CD4-positive, alpha-beta memory T cell (primary cell): Measurements from ENCODE around the gene TNFRSF21. TPM values are rescaled to one million over a fixed set of nuclear protein-coding genes. Genes with fewer than 3 reads are reported as not detected.

Source experiments
- CTCF ChIA-PET: fragments of 350-600 bp; sonication (Branson Sonifier 250); formaldehyde crosslinking; loops from one replicate; lab custom pipeline; 2021; ENCODE audit warnings: inconsistent platforms; ENCODE audit not compliant: partially characterized antibody; lab: Charles Lee
- POLR2A ChIA-PET: fragments of 350-600 bp; sonication (Branson Sonifier 250); formaldehyde crosslinking; loops from one replicate; lab custom pipeline; 2021; ENCODE audit not compliant: partially characterized antibody; lab: Charles Lee
- DNase-seq, 5 donors: peaks; one replicate each; pipeline versions ENCODE4 v3.0.0 to v3.0.0-alpha.2; 2020 to 2022; ENCODE audit warnings: mixed read lengths in 1 of 5
- H3K27ac ChIP-seq: one replicate; pipeline ENCODE4 v1.7.0; 2013; ENCODE audit warnings: low read depth, low read length
- H3K27me3 ChIP-seq: 2 replicates; pipeline ENCODE4 v1.7.0; 2013; ENCODE audit warnings: mild to moderate bottlenecking, low read length, moderate library complexity; ENCODE audit not compliant: insufficient read depth
- H3K36me3 ChIP-seq: 2 replicates; pipeline ENCODE4 v1.7.0; 2013; ENCODE audit warnings: mild to moderate bottlenecking, low read length, moderate library complexity; ENCODE audit not compliant: insufficient read depth
- H3K4me1 ChIP-seq: 2 replicates; pipeline ENCODE4 v1.7.0; 2013; ENCODE audit warnings: mild to moderate bottlenecking, low read length, moderate library complexity; ENCODE audit not compliant: insufficient read depth
- H3K4me3 ChIP-seq, 2 donors: one replicate each; pipeline ENCODE4 v1.7.0; 2013; ENCODE audit warnings: low read length in 2 of 2, mild to moderate bottlenecking in 1 of 2
- H3K9me3 ChIP-seq, 2 donors: one replicate each; pipeline ENCODE4 v1.7.0; 2013; ENCODE audit warnings: low read length in 2 of 2, control low read depth in 1 of 2; ENCODE audit not compliant: control insufficient read depth in 1 of 2
- H3K27ac Mint-ChIP-seq, 7 donors: one replicate each; pipeline ENCODE4 v1.8.0; 2020 to 2021; ENCODE audit warnings: mixed read lengths in 7 of 7, mild to moderate bottlenecking in 6 of 7, inconsistent platforms in 3 of 7, moderate library complexity in 3 of 7
- H3K27me3 Mint-ChIP-seq, 2 donors: one replicate each; pipeline ENCODE4 v1.8.0; 2020 to 2021; ENCODE audit warnings: mixed read lengths in 2 of 2
- H3K36me3 Mint-ChIP-seq, 2 donors: one replicate each; pipeline ENCODE4 v1.8.0; 2020 to 2021; ENCODE audit warnings: mixed read lengths in 2 of 2, inconsistent platforms in 1 of 2, mild to moderate bottlenecking in 1 of 2
- H3K4me1 Mint-ChIP-seq, 4 donors: one replicate each; pipeline ENCODE4 v1.8.0; 2020 to 2021; ENCODE audit warnings: mixed read lengths in 4 of 4, mild to moderate bottlenecking in 1 of 4
- H3K4me3 Mint-ChIP-seq, 8 donors: one replicate each; pipeline ENCODE4 v1.8.0; 2020 to 2021; ENCODE audit warnings: mixed read lengths in 8 of 8, mild to moderate bottlenecking in 7 of 8, moderate library complexity in 6 of 8, inconsistent platforms in 3 of 8
- H3K9me3 Mint-ChIP-seq, 8 donors: one replicate each; pipeline ENCODE4 v1.8.0; 2020 to 2021; ENCODE audit warnings: mixed read lengths in 8 of 8, mild to moderate bottlenecking in 5 of 8, inconsistent platforms in 3 of 8, moderate library complexity in 1 of 8
- intact Hi-C: fragments of 100-400 bp; cut with micrococcal nuclease; formaldehyde crosslinking; loops from one replicate; pipeline ENCODE4 v1.15.1; 2023
- polyA plus RNA-seq, 2 donors: library from polyadenylated mRNA; unstranded; fragments of 300-500 nt; fragmentation: Illumina TruSeq; gene quantifications; one replicate each; pipeline ENCODE4 v1.2.3, GENCODE V29; 2021
- total RNA-seq, 2 experiments: library from RNA; stranded (reverse); gene quantifications; one replicate each; pipeline ENCODE4 v1.2.3, GENCODE V29; 2021

Gene TNFRSF21
- total and polyA plus RNA-seq, 4 experiments from 2014 or later, result 0.19 to 0.23 TPM; not detected in 2

DNA sequence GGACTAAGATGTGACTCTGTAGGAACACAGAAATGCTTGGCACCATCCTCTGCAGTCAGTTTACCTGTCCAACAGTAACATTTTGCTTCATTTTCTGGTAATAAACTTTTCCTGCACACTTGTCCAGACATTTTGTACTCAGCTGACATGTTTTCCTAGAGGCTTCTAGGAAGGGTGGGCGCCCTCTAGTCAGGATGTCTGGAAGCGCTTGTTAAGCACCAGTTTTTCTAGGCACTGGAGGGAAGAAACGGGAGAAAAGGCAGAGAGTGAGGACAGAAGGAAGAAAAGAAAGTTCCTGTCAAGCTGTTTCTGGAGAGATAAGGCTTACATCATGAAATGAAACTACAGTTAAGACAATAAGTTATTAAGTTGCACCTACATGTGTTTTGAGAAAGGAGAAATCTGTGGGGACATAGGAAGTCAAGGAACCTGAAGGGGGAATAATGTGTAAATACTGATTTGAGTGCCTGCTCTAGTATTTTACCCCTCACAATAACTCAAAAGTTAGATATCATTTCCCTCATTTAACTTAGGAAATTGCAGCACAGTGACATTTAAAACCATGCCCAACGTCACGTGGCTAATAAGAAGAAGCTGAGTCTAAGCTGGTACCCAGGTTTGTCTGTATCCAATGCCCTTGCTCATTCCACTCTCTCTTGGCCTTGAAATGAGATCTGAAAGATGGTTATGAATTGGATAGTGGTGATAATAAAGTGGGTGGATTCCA lies 42.7 kb upstream of the TNFRSF21 start:
- H3K4me1 Mint-ChIP-seq, result no peaks in the 10 kb centered on the region
- Histone ChIP-seq H3K27me3 (no peaks in the 10 kb centered on the region), H3K27ac (no peak overlapping the region), H3K4me3 (no peak overlapping the region), H3K36me3 (no peaks in the 10 kb centered on the region), H3K4me1 (no peaks in the 10 kb centered on the region), H3K9me3 (no peaks in the 10 kb centered on the region)
- H3K27ac Mint-ChIP-seq, result no peak overlapping the region
- no peak for DNase-seq
- peaks cover 0 to 2% (median 0%) of the 10 kb centered on the region in 8 donors for H3K9me3 Mint-ChIP-seq
- H3K36me3 Mint-ChIP-seq, result no peaks in the 10 kb centered on the region
- ChIA-PET CTCF (no interaction called here), POLR2A (no interaction called here)
- intact Hi-C loops, result no loop called here
- no peak overlapping the region for H3K4me3 Mint-ChIP-seq
- peaks cover 4 to 7% of the 10 kb centered on the region in 2 donors for H3K27me3 Mint-ChIP-seq

DNA sequence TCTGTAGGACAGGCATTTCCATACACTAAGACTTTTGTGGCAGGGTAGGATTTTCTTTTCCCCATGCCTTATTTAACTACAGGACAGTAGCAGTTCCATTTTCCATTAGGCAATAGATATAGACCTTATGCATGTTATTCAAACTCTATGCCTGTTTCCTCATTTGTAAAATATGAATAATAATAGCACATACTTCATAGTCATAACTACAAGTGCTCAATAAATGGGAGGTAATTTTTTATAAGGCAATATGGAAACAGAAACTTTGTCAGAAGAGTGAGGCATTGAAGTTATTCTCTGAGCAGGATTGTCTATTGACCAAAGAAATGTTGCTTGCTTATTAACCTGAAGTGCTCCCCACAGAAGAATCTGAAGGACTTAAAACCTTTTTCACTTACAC lies 41.9 kb upstream of the TNFRSF21 start:
- Histone ChIP-seq H3K4me1 (no peaks in the 10 kb centered on the region), H3K4me3 (no peak overlapping the region), H3K27me3 (no peaks in the 10 kb centered on the region), H3K27ac (no peak overlapping the region), H3K36me3 (no peaks in the 10 kb centered on the region), H3K9me3 (no peaks in the 10 kb centered on the region)
- Mint-ChIP-seq H3K4me3 (no peak overlapping the region), H3K4me1 (no peaks in the 10 kb centered on the region), H3K36me3 (no peaks in the 10 kb centered on the region), H3K27me3 (peaks cover 6% of the 10 kb centered on the region in 2 donors), H3K9me3 (peaks cover 0 to 2% (median 0%) of the 10 kb centered on the region in 8 donors), H3K27ac (no peak overlapping the region)
- ChIA-PET POLR2A (no interaction called here), CTCF (no interaction called here)
- intact Hi-C loops, result no loop called here
- no peak for DNase-seq

DNA sequence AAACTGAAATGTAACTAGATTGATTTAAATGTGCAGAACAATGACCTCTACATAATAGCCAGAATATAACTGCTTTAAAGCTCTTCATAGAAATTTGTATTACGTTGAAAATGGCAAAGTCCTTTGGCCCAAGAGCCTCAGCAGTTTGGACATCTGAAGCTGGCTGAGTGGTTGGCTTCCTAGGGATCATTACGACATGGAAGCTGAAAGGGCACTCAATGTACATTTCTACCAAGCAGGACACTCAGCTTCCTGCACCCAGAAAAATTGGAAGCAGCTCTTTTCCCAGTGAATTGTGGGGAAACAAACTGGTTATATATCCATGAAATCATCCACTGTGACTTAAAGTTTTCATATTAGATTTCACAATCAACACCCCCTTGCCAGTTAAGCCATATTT lies 40.2 kb upstream of the TNFRSF21 start:
- CTCF ChIA-PET, result no interaction called here
- no peak overlapping the region for H3K27ac Mint-ChIP-seq
- H3K36me3 ChIP-seq, result no peaks in the 10 kb centered on the region
- no peak overlapping the region for H3K4me3 Mint-ChIP-seq
- DNase-seq, result no peak
- H3K4me1 ChIP-seq, result no peaks in the 10 kb centered on the region
- no peak overlapping the region for H3K4me3 ChIP-seq
- H3K27ac ChIP-seq, result no peak overlapping the region
- peaks cover 4 to 5% of the 10 kb centered on the region in 2 donors for H3K27me3 Mint-ChIP-seq
- no peaks in the 10 kb centered on the region for H3K4me1 Mint-ChIP-seq
- no peaks in the 10 kb centered on the region for H3K36me3 Mint-ChIP-seq
- no peaks in the 10 kb centered on the region for H3K9me3 ChIP-seq
- peaks cover 0 to 2% (median 0%) of the 10 kb centered on the region in 8 donors for H3K9me3 Mint-ChIP-seq
- POLR2A ChIA-PET, result no interaction called here
- H3K27me3 ChIP-seq, result no peaks in the 10 kb centered on the region
- intact Hi-C loops, result no loop called here

DNA sequence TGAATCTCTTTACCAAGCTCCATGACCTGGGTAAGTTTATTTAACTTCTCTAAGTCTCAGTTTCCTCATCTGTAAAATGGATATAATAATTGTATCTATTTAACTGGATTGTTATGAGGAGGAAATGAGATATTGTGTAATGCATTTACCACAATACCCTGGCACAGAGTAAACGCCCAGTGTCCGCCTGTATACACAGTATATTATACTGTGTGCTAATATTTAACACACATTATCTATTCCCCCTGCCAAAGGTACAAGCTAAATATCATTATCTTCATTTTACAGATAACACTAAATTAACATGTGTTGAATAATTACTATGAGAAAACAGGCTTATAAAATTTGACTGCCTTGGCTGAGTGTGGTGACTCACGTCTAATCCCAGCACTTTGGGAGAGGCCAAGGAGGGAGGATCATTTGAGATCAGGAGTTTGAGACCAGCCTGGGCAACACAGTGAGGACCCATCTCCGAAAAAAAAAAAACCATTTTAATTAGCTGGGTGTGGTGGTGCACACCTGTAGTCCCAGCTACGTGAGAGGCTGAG lies 38.7 kb upstream of the TNFRSF21 start:
- H3K27ac ChIP-seq, result no peak overlapping the region
- H3K9me3 ChIP-seq, result no peaks in the 10 kb centered on the region
- Mint-ChIP-seq H3K9me3 (peaks cover 0 to 2% (median 0%) of the 10 kb centered on the region in 8 donors), H3K27me3 (peaks cover 4% of the 10 kb centered on the region in 2 donors), H3K36me3 (no peaks in the 10 kb centered on the region), H3K4me3 (no peak overlapping the region), H3K4me1 (no peaks in the 10 kb centered on the region), H3K27ac (no peak overlapping the region)
- CTCF ChIA-PET, result no interaction called here
- POLR2A ChIA-PET, result no interaction called here
- H3K4me1 ChIP-seq, result no peaks in the 10 kb centered on the region
- no peaks in the 10 kb centered on the region for H3K27me3 ChIP-seq
- no peak overlapping the region for H3K4me3 ChIP-seq
- no peak for DNase-seq
- intact Hi-C loops, result no loop called here
- H3K36me3 ChIP-seq, result no peaks in the 10 kb centered on the region

DNA sequence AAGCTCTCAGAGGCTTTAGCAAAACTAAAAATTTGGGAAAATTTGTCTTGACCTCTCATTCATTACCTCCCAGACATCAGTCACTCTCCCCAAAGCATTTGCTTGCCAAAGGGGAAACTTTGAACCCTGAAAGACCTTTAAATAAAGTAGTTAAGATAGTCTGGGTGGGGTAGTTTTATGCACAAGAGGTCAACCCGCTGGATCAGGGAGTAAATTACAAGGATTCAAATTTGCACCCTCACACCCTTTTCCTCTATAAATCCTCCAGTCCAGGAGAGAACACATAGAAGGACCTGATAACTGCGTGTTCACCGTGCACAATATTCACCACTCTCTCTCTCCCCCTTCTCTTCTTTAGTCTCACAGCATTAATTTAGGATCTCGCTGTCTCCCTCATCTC lies 36.1 kb upstream of the TNFRSF21 start:
- Histone ChIP-seq H3K36me3 (no peaks in the 10 kb centered on the region), H3K27me3 (no peaks in the 10 kb centered on the region), H3K4me1 (no peaks in the 10 kb centered on the region), H3K9me3 (no peaks in the 10 kb centered on the region), H3K4me3 (no peak overlapping the region), H3K27ac (no peak overlapping the region)
- H3K9me3 Mint-ChIP-seq, result peaks cover 0 to 2% (median 0%) of the 10 kb centered on the region in 8 donors
- no peak for DNase-seq
- no peaks in the 10 kb centered on the region for H3K4me1 Mint-ChIP-seq
- ChIA-PET CTCF (no interaction called here), POLR2A (no interaction called here)
- no peak overlapping the region for H3K27ac Mint-ChIP-seq
- no peak overlapping the region for H3K4me3 Mint-ChIP-seq
- peaks cover 2 to 4% of the 10 kb centered on the region in 2 donors for H3K27me3 Mint-ChIP-seq
- H3K36me3 Mint-ChIP-seq, result no peaks in the 10 kb centered on the region
- intact Hi-C loops, result no loop called here

DNA sequence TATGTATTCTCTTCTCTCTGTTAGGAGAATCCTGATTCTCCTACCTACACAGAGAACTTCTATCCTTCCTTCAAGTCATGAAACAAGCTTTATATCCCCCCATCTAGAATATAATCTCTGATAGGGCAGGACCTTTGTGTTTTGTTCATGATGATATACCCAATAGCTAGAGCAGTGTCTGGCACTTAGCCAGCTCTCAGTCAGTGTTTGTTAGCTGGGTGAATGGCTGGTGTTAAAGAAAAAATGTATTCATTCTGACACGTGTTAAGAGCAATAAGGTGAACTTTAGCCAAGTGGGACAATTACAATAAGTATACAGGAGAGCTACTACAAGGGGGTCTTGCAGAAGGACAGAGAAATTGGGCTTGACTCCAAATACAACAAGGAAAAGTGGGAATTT lies 34.3 kb upstream of the TNFRSF21 start:
- Histone ChIP-seq H3K36me3 (no peaks in the 10 kb centered on the region), H3K27ac (no peak overlapping the region), H3K4me1 (no peaks in the 10 kb centered on the region), H3K27me3 (no peaks in the 10 kb centered on the region), H3K4me3 (no peak overlapping the region), H3K9me3 (no peaks in the 10 kb centered on the region)
- DNase-seq, result no peak
- ChIA-PET POLR2A (no interaction called here), CTCF (no interaction called here)
- Mint-ChIP-seq H3K4me3 (no peak overlapping the region), H3K36me3 (no peaks in the 10 kb centered on the region), H3K4me1 (no peaks in the 10 kb centered on the region), H3K27me3 (peaks cover 3 to 4% of the 10 kb centered on the region in 2 donors), H3K27ac (no peak overlapping the region), H3K9me3 (no peaks in the 10 kb centered on the region)
- intact Hi-C loops, result no loop called here

DNA sequence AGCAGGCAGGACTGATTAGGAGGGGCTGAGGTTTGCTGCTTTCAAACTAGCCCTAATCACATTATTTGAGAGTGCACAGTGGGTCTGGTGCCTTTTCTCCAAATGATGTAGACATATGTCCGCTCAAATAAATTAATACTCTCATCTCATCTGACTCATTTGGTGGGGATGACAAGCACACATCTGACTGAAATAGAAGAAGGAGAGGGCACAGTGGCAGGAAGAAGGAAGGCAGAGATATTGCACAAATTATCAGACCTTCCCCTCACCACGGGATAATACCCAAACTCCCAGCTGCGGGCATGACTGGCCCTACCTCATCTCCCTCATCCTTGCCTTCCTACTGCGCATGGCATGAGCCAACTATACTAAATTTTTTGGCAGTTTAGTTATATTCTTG lies 33.9 kb upstream of the TNFRSF21 start:
- H3K27ac Mint-ChIP-seq, result no peak overlapping the region
- H3K36me3 Mint-ChIP-seq, result no peaks in the 10 kb centered on the region
- H3K4me3 Mint-ChIP-seq, result no peak overlapping the region
- H3K27me3 Mint-ChIP-seq, result peaks cover 4% of the 10 kb centered on the region in 2 donors
- POLR2A ChIA-PET, result no interaction called here
- Histone ChIP-seq H3K36me3 (no peaks in the 10 kb centered on the region), H3K9me3 (no peaks in the 10 kb centered on the region), H3K27me3 (no peaks in the 10 kb centered on the region), H3K27ac (no peak overlapping the region), H3K4me3 (no peak overlapping the region), H3K4me1 (no peaks in the 10 kb centered on the region)
- CTCF ChIA-PET, result no interaction called here
- intact Hi-C loops, result no loop called here
- no peaks in the 10 kb centered on the region for H3K4me1 Mint-ChIP-seq
- DNase-seq, result no peak
- H3K9me3 Mint-ChIP-seq, result no peaks in the 10 kb centered on the region
